ELF-1 (cell line): Measurements from ENCODE around the gene C3orf70.
"Not testable (repeated sequence)": the region's sequence is repeated elsewhere in the genome, so short reads cannot be mapped to it uniquely, and the experiment has no call there.

Experiments used
- DNase-seq: peaks from one replicate; pipeline ENCODE4 v3.0.0-alpha.2; 2016; ENCODE audit warnings: low read depth, low spot score

Gene C3orf70

DNA sequence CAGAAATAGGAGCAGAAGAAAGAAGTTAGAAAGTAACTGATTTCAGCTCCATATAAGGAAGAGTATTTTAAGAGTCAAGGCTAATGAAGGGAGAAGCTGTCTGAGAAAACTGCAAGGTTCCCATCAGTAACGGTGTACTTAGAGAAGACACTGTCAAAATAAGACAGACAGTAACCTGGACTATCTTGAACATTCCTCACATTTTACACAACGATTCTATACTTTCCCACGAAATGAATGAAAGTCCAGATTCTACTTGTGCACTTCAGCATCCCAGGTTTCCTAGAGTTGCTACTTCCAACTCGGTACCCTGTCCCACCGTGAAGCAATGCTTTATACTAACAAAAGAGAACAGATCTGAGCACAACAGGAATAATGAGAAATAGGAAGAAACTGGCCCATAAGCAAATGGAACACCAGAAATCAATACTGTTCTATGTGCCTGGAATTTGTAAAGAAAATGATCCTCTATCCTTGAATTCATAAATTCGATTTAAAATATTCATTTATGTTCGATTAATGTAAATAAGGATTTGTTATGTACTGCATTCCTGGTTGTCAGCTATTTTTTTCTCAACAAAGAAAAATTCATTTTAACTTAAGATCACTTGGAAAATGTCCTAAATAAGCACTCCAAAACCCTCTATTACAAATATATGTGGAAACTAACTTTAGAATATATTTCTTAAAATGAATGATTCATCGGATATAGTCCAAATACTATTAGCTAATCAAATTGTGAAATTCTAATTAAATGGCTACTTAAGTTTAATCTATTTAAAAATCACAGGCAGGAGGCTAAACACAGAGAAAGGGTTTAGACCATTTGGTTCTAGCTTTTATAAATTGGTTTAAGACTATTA is 1.5 kb downstream of the C3orf70 start:
- DNase-seq: no peak

DNA sequence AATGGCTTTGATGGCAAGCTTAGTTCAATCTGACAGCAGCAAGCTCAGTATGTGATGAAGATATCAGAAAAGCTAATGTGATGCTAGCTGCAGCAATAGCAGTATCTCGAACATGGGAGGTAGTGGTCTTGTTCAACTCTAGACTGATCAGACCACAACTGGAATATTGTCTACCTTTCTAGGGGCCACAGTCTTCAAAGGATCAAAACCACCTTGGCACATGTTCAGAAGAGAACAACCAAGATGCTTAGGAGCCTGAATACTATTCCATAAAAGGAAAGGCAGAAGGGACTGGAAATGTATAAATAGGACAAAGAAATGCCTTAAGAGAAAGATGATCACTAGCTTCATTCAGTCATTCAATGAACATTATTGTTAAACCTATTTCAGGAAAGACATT is 2.3 kb downstream of the C3orf70 start:
- DNase-seq: no peak

DNA sequence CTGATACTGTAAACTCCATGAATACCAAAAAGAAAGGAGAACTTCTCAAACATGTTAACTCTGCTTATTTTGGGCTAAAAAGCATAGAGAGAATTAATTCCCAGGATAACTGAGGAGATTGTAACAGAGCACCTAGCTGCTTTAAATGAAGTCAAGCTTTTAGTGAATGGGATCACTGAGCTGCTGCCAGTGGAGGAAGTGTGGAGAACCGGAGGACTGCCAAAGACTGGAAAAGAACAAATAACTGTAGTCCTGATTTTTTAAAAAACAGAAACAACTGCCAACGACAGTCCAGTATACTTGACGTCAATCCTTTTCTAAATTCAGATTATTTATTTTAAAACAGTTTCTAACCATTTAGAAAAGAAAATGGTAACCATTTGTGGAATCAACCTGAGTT is 3.3 kb downstream of the C3orf70 start:
- no peak for DNase-seq

DNA sequence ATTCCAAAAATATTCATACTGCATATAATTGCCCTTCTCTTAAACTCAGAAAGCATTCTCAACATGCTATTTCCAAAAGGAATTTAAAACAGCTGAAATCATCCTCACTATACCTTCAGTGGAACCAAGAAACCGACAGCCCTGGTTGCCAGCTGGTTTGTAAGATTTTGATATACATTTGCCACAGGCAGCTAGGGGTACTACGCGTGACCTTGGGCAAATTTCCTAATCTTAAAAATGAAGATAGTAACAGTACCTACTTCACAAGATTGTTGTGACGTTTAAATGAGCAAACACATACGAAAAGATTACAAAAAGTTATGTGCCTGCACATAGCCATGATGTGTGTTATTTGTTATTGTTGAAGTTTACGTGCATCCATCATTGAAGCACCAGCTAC is 7.3 kb downstream of the C3orf70 start:
- no peak for DNase-seq

DNA sequence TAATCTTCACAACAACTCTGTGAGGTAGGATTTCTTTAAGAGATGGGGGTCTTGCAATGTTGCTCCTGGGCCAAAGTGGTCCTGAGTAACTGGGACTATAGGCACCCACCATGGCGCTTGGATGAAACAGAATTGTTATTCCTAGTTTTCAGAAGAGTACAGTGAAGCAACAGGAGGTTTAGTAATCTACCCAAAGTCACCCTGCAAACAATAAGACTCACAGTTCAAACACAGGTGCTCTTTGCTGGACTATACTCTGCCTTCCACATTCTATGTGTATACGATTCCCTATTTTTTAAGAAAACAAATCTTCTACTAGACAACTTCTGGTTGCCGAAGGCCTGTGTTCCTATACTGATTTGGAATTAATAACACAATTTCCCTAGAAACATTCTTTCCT is 8.1 kb downstream of the C3orf70 start:
- no peak for DNase-seq

DNA sequence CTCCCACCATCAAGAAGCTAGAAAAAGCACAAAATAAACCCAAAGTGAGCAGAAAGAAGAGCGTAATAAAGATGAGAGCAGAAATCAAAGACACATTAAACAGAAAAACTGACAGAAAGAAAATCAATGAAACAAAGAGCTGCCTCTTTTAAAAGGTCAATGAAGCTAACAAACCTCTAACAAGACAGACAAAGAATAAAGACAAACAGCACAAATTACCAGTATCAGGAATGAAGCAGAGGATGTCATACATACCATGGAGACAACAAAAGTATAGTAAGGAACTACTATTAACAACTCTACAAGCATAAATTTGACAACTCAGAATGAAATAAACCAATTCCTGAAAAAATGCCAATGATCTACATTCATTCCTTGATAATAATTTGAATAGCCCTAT is 15.0 kb downstream of the C3orf70 start:
- no peak for DNase-seq

DNA sequence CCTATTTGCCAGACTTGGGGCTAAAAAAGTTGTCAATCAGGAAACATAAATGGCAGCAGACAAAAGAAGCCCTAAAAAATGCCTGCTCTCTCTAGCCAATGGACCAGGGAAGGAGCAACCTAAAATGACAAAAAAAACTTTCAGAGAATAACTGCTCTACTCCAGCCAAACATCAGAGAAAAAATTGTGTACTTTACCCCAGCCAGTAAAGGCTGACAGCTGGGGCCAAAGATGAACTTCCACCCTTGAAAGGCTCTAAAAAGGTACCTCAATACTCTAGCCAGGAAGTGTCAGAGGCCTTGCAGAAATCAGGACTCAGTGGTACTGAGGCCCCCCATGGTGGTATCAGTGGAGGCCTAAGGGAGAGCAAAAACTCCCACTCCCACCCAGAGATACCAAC is 18.4 kb downstream of the C3orf70 start:
- no peak for DNase-seq

DNA sequence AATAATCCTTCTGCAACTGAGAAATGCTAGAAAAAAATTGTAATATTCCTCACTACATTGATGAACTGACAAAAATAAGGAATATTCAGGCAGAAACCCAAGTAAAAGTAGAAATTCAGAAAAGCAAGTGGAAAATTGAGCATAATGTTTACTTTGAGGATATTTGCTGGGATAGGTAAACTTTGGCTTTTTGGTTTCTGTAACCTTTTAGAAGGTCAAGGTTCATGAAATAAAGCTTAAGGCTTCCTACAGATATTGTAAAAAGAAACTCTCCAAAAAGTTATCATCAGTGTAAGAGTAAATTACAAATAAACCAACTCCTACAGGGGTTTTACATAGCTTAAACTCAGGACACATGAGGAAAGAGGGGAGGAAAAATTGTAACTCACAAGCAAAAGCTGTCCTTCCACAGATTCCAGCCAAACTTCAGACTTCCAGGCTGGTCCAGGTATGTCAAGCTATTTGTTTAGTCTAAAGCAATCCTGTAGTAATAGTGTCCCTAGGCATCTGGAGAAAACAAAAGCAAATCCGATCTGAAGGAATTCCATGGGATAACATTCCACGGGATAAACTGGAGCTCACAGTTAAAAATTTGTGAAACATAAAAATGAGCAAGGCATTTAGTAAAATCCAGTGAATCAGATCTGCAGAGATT is 21.1 kb downstream of the C3orf70 start:
- DNase-seq: no peak

DNA sequence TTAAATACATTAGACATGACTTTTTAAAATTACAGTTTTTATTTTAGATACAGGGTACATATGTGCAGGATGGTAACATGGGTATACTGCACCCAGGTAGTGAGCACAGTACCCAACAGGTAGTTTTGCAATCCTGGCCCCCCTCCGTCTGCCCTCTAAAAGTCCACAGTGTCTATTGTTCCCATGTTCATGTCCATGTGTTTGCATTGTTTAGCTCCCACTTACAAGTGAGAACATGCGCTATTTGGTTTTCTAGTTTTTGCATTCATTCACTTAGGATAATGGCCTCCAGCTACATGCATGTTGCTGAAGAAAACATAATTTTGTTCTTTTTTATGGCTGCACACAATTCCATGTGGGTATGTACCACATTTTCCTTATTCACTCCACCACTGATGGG is 23.8 kb downstream of the C3orf70 start:
- no peak for DNase-seq

DNA sequence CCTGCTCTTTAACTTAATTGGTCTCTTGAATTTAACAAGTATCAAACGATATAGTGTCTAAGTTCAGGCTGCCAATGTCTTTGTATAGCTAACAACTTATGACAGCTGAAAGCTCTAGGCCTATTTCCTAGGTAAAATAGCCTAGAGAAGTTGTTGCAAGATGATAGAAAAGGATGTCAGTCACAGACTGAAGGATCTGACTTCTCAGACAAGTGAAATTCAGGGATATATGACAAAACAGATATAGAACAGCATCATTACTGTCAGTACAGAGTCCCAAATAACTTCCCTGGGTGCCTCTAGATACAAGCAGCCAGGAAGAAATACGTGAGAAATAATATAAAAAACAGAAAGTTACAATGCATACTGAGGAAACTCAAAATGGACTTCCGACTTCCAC is 26.7 kb downstream of the C3orf70 start:
- no peak for DNase-seq

DNA sequence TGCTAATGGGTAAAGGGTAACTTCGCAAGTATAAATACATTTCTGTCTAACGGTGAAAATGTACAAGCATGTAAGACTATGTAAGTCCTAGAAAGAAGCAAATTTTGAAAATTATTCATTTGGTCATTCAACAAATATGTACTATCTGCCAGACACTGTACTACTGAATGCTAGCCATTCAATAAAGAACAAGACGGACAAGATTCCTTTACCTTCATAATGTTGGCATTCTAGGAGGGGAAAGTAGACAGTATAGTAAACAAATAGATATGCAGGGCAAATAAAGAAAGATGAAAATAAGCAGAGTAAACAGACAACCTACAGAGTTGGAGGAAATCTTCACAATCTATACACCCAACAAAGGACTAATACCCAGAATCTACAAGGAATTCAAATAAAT is 32.7 kb downstream of the C3orf70 start:
- DNase-seq: no peak

DNA sequence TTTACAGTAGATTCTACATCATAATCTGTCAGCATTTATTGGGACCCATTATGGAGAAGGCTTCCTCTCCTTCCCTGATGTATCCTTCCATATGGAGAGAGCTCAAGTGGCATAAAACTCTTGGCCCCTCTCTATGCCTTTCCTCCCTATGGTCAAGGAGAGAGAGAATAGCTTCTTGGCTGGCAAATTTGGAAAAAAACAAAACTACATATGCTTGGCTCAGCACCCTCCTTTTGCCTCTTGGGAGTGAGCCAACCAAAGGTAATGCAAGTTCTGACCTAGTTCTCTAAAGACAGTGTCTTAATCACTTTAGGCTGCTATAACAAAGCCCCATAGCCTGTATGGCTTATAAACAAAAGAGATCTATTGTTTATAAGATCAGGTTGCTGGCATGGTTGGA is 37.5 kb downstream of the C3orf70 start:
- DNase-seq: no peak

DNA sequence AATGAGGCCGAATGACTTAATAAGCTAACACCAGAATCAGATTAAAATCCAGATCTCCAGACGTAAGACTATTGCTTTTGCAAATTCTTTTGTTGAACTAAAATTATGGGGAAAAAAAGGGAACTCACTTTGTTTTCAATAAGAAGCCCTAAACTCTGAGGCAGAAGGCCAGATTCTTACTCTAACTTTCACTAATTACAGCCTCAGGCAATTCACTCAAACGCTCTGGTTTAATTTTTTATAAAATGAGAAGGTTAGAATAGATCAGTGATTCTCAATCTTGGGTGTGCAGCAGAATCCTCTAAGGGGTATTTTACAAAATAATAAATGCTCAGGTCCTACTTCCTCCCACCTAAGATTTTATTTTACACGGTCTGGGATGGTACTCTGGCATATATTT is 38.1 kb downstream of the C3orf70 start:
- DNase-seq: no peak

DNA sequence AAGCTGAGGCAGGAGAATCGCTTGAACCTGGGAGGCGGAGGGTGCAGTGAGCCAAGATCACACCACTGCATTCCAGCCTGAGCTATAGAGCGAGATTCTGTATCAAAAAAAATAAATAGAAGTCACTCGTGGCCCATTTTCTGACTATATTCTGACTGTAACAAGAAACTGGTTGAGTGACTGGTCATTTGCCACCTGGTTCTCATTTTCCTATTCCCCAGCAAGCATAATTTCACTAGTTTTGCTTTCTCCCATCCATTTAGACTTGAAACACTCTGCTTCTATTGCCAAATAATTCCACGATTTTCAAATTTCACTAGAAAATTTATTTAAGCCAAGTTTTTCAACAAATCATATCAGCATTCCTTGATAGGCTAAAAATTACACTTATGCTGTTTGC is 40.7 kb downstream of the C3orf70 start:
- DNase-seq: no peak

DNA sequence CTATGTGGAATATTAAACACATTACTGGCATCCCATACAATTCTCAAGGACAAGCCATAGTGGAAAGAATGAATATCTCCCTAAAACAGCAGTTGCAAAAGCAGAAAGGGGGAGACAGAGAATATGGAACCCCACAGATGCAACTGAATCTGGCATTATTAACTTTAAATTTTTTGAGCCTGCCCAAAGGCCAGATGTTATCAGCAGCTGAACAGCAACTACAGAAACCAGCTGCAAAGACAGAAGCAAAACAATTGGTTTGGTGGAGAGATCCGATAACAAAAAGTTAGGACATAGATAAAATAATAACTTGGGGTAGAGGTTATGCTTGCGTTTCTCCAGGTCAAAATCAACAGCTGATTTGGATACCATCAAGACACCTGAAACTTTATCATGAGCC is 43.8 kb downstream of the C3orf70 start:
- DNase-seq: not testable (repeated sequence)

DNA sequence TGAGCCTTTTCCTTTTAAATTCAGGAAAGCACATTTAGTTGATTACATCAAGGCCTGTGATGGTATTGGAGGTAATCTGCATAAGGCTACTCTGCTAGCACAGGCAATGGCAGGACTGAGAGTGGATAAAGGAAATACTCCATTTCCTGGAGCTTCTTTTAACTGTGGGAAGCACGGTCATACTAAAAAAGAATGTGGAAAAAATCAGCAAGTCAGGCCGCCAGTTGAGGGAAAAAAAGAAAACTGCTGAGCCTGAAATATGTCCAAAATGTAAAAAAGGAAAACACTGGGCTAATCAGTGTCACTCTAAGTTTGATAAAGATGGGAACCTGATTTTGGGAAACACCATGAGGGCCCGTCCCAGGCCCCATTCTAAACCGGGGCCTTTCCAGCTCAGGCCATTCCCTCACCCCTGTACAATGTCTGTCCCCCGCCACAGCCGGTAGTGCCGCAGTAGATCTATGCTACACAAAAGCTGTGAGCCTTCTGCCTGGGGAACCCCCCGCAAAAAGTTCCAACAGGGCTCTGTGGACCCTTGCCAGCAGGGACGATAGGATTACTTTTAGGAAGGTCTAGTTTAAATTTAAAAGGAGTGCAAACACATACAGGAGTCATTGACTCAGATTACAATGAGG is 46.5 kb downstream of the C3orf70 start:
- not testable (repeated sequence) for DNase-seq

DNA sequence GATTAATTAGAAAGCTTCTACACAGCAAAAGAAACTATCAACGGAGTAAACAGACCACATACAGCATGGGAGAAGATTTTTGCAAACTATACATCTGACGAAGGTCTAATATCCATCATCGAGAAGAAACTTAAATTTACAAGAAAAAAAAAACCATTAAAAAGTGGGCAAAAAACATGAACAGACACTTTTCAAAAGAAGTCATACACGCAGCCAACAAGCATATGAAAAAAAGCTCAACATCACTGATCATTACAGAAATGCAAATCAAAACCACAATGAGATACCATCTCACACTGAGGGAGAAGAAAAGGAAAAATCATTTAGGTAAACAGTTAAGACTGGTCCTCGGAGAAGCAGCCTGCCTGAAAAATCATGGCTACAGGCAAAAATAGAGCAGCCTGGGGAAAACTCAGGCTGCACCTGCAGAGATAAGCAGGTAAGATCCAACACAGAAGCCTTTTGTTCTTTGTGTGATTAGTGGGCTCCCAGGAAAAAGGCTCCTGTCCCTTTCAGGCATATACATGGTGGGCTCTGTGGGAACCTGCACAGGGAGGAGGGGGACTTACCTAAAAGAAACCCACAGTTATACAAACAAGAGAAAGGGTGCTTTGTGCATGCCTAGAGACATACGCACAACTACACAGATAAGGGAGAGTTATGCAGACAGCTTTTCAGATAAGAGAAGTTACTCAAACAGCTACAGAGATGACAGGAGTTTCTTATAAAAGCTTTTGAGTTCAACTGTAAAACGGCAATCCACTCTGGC is 49.3 kb downstream of the C3orf70 start:
- DNase-seq: no peak

DNA sequence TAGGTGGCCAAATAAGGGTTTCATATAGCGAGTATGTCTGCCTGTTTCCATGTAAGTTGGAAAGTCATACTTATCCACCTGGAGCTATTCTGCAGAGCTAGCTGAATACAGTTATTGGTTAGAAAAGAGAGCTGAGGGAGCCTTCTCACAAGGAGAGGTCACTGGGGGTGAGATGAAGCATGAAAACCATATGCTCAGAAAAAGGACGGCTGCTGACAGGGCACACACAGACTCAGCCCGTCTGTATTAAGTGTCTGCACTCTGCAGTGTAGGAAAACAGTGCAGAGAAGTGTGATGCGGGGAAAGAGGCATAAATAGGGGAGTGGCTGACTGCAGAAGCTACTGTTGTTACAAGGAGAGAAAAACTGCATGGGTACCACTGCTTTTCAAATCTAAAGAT is 58.2 kb downstream of the C3orf70 start:
- no peak for DNase-seq

DNA sequence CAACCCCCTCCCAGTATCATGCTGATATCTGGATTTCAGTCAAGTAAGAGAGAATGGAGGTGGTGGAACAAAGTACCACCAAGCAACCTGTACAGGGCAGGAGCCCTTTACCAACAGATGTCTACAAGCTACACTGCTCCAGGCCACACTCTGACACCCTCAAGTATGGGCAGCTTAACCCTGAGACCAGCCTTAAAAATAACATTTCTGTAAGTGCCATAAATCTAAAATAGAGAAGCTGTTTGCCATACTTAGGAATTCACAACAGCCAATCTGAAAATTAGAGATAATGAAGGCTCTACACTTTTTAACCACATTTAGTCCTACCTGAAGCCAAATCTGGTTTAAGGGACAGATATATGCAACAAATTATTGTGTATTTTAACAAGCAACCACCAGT is 59.7 kb downstream of the C3orf70 start:
- no peak for DNase-seq

DNA sequence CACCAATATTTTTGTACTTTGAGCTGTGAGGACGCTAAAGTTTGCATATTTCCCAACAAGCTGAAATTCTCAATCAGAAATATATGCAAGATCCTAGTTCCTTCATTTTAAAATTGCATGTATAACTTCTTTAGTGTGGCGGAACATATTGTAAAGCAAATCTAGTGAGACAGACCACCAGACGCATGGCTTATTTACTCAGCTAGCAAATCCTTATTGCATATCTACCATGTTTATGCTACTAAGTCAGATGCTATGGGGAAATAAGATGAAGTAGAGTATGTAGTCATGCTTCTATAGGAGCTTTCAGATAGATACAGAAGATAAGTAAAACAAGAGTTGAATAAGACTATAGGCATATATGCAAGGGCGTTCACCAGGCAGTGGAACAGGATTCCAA is 62.0 kb downstream of the C3orf70 start:
- no peak for DNase-seq

DNA sequence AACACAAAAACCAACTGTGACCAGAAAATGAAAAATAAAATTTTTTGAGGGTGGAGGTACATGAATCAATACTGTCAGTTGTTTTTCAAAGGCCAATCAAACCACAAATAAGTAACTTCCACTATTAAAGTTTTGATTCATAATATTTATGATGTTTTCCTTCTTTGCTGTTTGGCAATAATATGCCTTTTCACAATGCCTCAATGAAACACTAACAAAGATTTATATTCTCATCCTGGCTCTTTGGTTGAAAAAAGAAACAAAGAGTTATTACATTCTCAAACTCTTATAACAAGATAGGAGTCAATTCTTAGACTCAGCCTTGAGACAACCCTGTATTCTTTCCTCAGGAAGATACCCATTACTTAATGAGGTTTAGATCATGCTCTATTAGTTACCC is 63.1 kb downstream of the C3orf70 start:
- no peak for DNase-seq

DNA sequence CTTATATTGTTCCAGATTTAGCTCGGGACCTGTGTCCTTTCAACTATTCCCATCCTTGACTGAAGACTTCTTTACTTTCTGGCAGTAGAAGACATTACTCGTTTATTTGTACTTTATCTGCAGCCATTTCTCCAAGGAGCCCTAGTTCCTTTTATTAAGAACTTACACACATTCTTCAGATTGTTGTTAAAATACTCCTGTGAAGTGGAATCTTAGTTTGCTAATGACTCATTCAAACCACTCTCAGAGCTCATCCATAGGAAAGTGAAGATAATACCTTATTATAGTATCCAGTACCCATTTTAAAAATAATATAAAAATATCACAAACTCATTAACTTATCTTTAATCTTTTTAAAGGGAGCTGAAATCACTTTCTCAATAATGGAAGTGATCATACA is 63.5 kb downstream of the C3orf70 start:
- no peak for DNase-seq
